CD4-positive, alpha-beta T cell treated with Interleukin-6 at 100 ng/mL for 8 hours (primary cell): Measurements from ENCODE around the gene UGT2B7.
"Not testable (repeated sequence)": the region's sequence is repeated elsewhere in the genome, so short reads cannot be mapped to it uniquely, and the experiment has no call there.

Source experiments
- DNase-seq: peaks from one replicate; pipeline ENCODE4 v3.0.0-alpha.2; 2020; ENCODE audit warnings: mixed read lengths, low spot score

UGT2B7 gene

GRCh38 chr4:69088473-69088872 lies 7.8 kb upstream of the UGT2B7 start:
- DNase-seq, result no peak

- no peak for DNase-seq
Observed at GRCh38 chr4:69089388-69089787, 6.9 kb upstream of the UGT2B7 start.

- no peak for DNase-seq
Observed at GRCh38 chr4:69092190-69092589, 4.1 kb upstream of the UGT2B7 start.

- no peak for DNase-seq
Observed at GRCh38 chr4:69092980-69093568, 3.2 kb upstream of the UGT2B7 start.

GRCh38 chr4:69093681-69094080 lies 2.6 kb upstream of the UGT2B7 start:
- DNase-seq, result no peak

- DNase-seq, result no peak
Observed at GRCh38 chr4:69095301-69095731, 958 bp upstream of the UGT2B7 start.

GRCh38 chr4:69096810-69097209 lies 536 bp downstream of the UGT2B7 start:
- no peak for DNase-seq

GRCh38 chr4:69098470-69098869 lies 2.2 kb downstream of the UGT2B7 start:
- no peak for DNase-seq

GRCh38 chr4:69099910-69100309 lies 3.6 kb downstream of the UGT2B7 start:
- no peak for DNase-seq

GRCh38 chr4:69102668-69103067 lies 6.4 kb downstream of the UGT2B7 start:
- not testable (repeated sequence) for DNase-seq

- no peak for DNase-seq
Observed at GRCh38 chr4:69104719-69105275, 8.5 kb downstream of the UGT2B7 start.

GRCh38 chr4:69115151-69115850 lies 19.0 kb downstream of the UGT2B7 start:
- DNase-seq, result not testable (repeated sequence)

GRCh38 chr4:69115851-69116213 lies 19.6 kb downstream of the UGT2B7 start:
- no peak for DNase-seq

- no peak for DNase-seq
Observed at GRCh38 chr4:69116645-69117321, 20.5 kb downstream of the UGT2B7 start.

- DNase-seq, result no peak
Observed at GRCh38 chr4:69120870-69121269, 24.6 kb downstream of the UGT2B7 start.

- DNase-seq, result no peak
Observed at GRCh38 chr4:69122476-69122875, 26.2 kb downstream of the UGT2B7 start.

- DNase-seq, result no peak
Observed at GRCh38 chr4:69124941-69125340, 28.7 kb downstream of the UGT2B7 start.

- no peak for DNase-seq
Observed at GRCh38 chr4:69126024-69126423, 29.8 kb downstream of the UGT2B7 start.

- no peak for DNase-seq
Observed at GRCh38 chr4:69133993-69134392, 37.7 kb downstream of the UGT2B7 start.

GRCh38 chr4:69134471-69134870 lies 38.2 kb downstream of the UGT2B7 start:
- DNase-seq, result no peak

GRCh38 chr4:69141320-69141719 lies 45.0 kb downstream of the UGT2B7 start:
- no peak for DNase-seq

- DNase-seq, result no peak
Observed at GRCh38 chr4:69147334-69147733, 51.1 kb downstream of the UGT2B7 start.

GRCh38 chr4:69154021-69154420 lies 57.7 kb downstream of the UGT2B7 start:
- no peak for DNase-seq
